ENCODE data around the gene IL16.
"Not testable (repeated sequence)": the region's sequence is repeated elsewhere in the genome, so short reads cannot be mapped to it uniquely, and the experiment has no call there.

IL16 gene

GRCh38 chr15:81174792-81175327 is 21.8 kb upstream of the IL16 start:
- DNase-seq: no peak

GRCh38 chr15:81175496-81175895 is 21.2 kb upstream of the IL16 start:
- DNase-seq: no peak

DNA sequence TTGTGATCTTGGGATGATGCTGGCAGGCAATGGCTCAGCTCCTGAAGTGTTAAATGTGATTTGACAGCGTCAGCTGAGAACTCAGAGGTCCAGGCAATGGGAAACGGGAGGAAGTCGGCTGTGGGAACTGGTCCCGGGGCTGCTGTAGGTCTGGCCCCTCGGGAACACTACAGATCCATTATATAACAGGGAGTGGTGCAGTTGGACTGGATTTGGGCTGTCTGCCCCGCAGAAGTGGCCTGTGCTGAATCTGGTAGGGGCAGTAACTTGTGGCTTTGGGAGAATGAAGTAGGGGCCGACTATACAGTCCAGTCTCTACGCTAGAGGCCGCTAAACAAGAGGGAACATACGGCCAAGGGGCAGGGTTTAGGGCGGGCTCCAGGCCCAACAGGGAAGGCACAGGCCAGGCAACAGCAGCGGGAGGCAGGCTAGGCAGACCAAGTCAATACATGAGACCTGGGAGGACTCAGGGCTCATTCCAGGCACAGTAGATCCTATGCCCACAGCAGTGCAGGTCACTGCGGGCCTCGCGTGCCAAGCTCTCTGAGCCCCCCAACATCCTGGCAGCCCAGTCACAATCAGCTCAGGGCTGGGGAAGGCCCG is 20.3 kb upstream of the IL16 start:
- DNase-seq: no peak

GRCh38 chr15:81178365-81178764 is 18.3 kb upstream of the IL16 start:
- no peak for DNase-seq

DNA sequence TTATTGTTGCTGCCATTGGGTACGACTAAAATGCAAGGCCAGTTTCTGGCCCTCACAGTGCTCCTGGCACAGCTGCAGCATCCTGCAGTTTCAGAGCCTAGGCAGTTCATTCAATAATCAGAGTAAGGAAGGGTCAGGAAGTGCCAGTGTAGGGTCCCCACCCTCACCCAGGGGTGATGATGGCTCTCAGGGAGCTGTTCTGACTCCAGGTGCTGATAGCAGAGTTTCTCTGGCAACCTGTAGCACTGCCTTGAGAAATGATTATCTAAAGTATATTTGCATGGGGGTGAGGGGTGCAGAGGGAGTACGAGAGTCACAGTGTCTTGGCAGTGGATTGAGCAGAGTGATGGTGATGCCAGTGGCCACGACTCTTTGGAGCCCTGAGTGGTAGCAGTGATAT is 15.5 kb upstream of the IL16 start:
- no peak for DNase-seq

DNA sequence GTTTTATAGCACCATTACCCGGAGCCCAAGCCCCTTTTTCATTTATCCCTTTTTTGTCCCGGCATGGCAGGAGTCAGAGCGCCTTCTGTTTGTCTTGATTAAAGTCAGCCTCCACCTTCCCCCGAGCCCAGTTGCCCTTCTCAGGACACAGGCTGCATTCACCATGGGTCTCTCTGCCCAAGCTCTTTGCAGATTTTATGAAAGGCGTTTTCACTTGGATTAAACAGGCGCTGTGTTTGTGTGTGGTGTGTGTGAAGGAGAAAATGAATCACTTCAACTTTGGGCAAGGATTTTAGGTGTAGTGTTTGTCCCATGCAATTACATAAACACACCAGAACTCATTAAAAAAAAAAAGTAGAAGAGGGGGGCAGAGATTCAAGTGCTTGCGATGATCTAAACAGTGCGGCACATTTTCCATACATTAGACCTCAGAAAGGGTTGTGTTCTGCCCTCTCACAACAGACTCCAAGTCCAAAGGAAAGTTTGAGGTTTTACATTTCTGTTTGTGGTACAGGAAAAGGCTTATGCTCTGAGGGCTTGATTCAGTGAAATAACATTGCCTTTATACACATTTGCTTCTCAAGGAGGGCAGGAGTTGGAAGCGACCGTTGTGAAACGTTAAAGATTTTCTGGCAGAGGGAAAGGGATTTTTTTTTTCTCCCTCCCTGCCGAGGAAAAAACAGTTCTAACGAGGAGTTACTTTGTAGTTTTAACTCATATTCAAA is 14.5 kb upstream of the IL16 start:
- no peak for DNase-seq

- DNase-seq: no peak
Observed at GRCh38 chr15:81182756-81183438, 13.8 kb upstream of the IL16 start.

DNA sequence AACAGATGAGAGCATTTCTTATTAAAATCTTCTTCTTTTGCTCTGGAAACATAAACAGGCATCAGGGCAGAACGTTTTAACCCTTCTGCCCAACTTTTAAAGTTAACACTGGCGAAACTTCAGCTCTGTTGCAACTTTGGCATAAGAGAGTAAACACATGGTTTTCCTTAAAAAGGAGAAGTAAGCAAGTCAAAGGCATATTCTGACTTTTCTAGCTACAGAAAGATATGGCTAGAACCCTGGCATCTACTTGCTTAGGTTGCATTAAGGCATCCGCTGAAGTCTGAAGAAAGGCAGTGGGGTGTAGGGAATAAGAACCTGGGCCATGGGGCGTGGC is 13.3 kb upstream of the IL16 start:
- no peak for DNase-seq

- no peak for DNase-seq
Observed at GRCh38 chr15:81184188-81184587, 12.5 kb upstream of the IL16 start.

GRCh38 chr15:81185631-81186295 is 10.9 kb upstream of the IL16 start:
- DNase-seq: no peak

DNA sequence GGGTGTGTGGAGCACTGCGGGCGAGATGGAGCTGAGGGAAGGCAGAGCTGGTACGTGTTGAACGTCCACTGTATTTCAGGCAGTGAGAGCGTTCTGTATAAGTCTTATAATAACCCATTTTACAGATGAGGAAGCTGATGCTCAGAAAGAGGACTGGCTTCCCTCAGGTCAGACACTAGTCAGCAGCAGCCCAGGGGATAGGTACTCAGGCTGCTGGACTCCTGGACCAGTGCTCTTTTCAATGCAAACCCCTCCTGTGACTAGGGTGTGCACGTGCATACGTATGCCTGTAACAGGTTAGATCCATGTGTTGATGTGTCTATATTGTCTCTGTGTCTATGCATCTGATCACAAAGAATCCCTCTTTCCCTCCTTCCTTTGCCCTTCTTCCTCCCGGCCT is 8.3 kb upstream of the IL16 start:
- no peak for DNase-seq

- DNase-seq: peak; percentile 45
Observed at GRCh38 chr15:81189583-81190283, 6.9 kb upstream of the IL16 start.

GRCh38 chr15:81190922-81191507 is 5.7 kb upstream of the IL16 start:
- no peak for DNase-seq

- no peak for DNase-seq
Observed at GRCh38 chr15:81191701-81192100, 5.0 kb upstream of the IL16 start.

DNA sequence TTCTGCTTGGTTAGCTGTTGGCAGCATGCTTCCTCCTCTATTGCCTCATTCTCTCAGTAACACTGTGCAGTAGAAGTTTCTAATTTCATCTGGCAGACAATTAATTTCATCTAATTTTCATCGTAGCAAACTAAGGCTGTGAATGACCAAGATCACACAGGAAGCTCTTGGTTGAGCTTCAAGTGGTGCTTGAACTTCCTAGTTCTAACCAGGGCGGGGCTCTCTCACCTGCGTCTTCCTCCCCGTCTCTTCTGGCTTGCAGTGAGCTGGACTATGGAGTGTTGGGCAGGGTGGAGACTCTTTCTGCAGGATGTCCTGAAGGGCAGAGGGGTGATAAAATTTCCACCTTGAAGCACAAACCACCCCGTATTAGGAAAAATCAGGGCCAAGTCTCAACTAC is 2.0 kb upstream of the IL16 start:
- DNase-seq: no peak

DNA sequence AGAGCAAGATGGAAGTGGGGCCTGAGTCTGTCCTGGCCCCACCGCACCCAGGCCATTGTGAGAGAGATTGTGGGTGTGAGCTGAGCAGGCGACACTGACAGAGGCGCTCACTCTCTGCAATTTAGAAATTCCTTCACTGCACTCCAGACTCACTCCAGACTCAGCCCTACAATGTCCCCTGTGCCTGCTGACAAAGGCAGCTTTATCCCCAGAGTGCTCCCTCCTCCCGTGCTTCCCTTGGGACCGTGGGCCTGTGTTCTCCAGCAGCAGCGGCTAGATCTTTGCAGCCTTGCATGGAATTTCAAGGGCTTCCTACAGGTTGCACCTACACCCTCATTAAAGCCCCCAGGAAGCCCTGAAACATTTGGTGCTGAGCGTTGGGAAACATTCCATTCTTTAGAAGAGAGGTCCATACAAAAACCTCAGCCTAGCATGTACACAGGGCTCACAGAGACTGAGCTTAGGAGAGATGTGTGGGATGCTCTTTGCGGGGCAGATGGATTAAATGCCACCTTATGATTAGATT is 1.3 kb upstream of the IL16 start:
- no peak for DNase-seq

- DNase-seq: no peak
Observed at GRCh38 chr15:81197255-81197630, 564 bp downstream of the IL16 start.

DNA sequence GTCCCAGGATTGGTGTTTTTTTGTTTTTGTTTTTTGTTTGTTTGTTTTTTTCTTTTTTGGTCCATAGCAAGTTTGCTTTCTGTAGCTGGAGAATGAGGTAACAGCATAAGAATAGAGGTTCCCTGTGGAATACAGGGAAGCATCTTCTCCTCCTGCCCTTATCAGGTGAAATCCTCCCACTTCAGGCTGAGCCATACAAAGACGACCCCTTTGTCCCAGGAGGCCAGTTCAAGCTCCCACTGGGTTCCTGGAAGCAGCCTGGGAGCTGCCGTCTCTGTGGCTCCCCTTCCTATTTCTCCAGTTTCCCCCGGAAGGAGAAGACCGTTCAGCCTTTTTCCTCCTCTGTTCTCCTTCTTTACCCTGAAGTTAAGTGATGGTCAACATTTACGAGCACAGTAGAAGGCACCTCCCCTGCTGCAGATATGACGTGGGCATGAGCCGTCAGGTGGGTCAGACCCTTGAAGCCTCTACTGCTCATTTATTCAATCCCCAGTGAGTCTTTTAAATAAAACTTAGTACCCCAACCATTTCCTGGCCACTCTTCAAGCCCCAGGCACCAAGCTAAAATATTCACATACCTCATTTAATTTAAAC is 1.1 kb downstream of the IL16 start:
- DNase-seq: no peak

- DNase-seq: no peak
Observed at GRCh38 chr15:81199031-81199779, 2.5 kb downstream of the IL16 start.

DNA sequence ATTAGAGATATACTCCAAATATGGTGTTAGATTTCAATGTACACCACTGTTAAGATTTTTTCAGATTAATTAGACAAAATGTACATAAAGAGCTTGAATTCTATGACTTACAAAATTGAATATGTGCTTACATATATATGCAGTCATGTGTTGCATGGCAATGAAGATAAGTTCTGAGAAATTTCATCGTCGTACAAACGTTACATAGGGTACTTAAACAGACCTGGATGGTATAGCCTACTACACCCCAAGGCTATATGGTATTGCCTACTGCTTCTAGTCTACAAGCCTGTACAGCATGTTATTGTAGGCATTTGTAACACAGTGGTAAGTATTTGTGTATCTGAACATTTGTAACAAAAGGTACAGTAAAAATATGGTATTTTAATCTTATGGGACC is 9.3 kb downstream of the IL16 start:
- no peak for DNase-seq

DNA sequence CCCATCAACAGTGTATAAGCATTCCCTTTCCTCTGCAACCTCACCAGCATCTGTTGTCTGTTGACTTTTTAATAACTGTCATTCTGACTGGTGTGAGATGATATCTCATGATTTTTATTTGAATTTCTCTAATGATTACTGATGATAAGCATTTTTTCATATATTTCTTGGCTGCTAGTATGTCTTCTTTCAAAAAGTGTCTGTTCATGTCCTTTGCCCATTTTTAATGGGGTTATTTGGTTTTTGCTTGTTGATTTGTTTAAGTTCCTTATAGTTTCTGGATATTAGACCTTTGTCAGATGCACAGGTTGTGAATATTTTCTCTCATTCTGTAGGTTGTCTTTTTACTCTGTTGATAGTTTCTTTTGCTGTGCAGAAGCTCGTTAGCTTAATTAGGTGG is 11.3 kb downstream of the IL16 start:
- not testable (repeated sequence) for DNase-seq
